Stimulated activated CD4-positive, alpha-beta T cell treated with anti-CD3 and anti-CD28 coated beads, TNF-alpha, amount 100 ng/mL, for 24 hours (primary cell): Measurements from ENCODE around the gene PCDHA11.
"Not testable (repeated sequence)": the region's sequence is repeated elsewhere in the genome, so short reads cannot be mapped to it uniquely, and the experiment has no call there.

Experiments
- DNase-seq, 3 experiments: peaks; one replicate each; pipeline ENCODE4 v3.0.0-alpha.2; 2020; ENCODE audit warnings: low read depth in 3 of 3

The PCDHA11 gene

GRCh38 chr5:140848139-140849102, 20.3 kb upstream of the PCDHA11 start, which contains the start of gene PCDHA9:
Gene PCDHA9, plus strand, starts transcription at chr5:140848382. Its CDS starts 114 bp downstream, at chr5:140848496.
- DNase-seq = not testable (repeated sequence)

- not testable (repeated sequence) for DNase-seq
Measured at GRCh38 chr5:140849831-140850634, 18.7 kb upstream of the PCDHA11 start.

DNA sequence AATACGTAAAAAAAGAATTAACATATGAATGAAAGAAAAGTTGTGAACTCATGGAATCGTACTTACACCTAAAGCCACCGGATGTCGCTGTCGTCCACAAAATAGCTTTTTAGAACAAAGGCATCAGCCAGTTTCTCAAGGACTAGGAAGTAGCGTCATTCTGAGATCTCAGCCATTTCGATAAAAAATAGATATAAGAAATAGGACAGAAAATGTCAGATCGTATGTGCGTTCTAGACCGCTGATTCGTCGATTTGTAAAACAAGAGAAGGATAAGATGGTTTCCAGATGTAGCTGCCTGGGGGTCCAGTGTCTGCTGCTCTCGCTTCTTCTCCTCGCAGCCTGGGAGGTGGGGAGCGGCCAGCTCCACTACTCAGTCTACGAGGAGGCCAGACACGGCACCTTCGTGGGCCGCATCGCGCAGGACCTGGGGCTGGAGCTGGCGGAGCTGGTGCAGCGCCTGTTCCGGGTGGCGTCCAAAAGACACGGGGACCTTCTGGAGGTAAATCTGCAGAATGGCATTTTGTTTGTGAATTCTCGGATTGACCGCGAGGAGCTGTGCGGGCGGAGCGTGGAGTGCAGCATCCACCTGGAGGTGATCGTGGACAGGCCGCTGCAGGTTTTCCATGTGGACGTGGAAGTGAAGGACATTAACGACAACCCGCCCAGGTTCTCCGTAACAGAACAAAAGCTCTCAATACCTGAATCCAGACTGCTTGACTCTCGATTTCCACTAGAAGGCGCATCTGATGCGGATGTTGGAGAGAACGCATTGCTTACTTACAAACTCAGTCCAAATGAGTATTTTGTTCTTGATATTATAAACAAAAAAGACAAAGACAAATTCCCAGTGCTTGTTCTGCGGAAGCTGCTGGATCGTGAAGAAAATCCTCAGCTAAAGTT, 12.7 kb upstream of the PCDHA11 start, which contains the start of gene PCDHA10:
Gene PCDHA10, plus strand, starts transcription at position 126 of the 903 bp plus-strand sequence. Its CDS starts 152 bp downstream, at position 278.
- no peak for DNase-seq

DNA sequence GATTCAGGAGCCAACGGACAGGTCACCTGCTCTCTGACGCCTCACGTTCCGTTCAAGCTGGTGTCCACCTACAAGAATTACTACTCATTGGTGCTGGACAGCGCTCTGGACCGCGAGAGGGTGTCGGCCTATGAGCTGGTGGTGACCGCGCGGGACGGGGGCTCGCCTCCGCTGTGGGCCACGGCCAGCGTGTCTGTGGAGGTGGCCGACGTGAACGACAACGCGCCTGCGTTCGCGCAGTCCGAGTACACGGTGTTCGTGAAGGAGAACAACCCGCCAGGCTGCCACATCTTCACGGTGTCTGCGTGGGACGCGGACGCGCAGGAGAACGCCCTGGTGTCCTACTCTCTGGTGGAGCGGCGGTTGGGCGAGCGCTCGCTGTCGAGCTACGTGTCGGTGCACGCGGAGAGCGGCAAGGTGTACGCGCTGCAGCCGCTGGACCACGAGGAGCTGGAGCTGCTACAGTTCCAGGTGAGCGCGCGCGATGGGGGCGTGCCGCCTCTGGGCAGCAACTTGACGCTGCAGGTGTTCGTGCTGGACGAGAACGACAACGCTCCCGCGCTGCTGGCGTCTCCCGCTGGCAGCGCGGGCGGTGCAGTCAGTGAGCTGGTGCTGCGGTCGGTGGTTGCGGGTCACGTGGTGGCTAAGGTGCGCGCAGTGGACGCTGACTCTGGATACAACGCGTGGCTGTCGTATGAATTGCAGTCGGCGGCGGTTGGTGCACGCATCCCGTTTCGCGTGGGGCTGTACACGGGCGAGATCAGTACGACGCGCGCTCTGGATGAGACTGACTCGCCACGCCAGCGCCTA, 11.4 kb upstream of the PCDHA11 start:
- DNase-seq = no peak

DNA sequence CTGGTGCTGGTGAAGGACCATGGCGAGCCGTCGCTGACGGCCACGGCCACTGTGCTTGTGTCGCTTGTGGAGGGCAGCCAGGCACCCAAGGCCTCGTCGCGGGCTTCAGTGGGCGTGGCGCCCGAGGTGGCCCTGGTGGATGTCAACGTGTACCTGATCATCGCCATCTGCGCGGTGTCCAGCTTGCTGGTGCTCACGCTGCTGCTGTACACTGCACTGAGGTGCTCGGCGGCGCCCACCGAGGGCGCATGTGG, 10.8 kb upstream of the PCDHA11 start:
- DNase-seq = no peak

- no peak for DNase-seq
Measured at GRCh38 chr5:140862441-140863295, 6.1 kb upstream of the PCDHA11 start.

GRCh38 chr5:140869555-140869886, 764 bp downstream of the PCDHA11 start:
- DNase-seq = no peak

DNA sequence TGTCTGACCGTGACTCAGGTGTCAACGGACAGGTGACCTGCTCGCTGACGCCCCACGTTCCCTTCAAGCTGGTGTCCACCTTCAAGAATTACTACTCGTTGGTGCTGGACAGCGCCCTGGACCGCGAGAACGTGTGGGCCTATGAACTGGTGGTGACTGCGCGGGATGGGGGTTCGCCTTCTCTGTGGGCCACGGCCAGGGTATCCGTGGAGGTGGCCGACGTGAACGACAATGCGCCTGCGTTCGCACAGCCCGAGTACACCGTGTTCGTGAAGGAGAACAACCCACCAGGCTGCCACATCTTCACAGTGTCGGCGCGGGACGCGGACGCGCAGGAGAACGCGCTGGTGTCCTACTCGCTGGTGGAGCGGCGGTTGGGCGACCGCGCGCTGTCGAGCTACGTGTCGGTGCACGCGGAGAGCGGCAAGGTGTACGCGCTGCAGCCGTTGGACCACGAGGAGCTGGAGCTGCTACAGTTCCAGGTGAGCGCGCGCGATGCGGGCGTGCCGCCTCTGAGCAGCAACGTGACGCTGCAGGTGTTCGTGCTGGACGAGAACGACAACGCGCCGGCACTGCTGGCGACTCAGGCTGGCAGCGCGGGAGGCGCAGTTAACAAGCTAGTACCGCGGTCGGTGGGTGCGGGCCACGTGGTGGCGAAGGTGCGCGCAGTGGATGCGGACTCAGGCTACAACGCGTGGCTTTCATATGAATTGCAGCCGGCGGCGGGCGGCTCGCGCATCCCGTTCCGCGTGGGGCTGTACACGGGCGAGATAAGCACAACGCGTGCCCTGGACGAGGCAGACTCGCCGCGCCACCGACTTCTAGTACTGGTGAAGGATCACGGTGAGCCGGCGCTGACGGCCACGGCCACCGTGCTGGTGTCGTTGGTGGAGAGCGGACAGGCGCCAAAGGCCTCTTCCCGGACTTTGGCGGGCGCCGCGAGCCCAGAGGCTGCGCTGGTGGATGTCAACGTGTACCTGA, 1.8 kb downstream of the PCDHA11 start:
- no peak for DNase-seq

GRCh38 chr5:140875085-140876065, 6.6 kb downstream of the PCDHA11 start, which contains the start of gene PCDHA12:
Gene PCDHA12, plus strand, starts transcription at chr5:140875308. Its CDS starts 165 bp downstream, at chr5:140875473.
- DNase-seq = no peak

GRCh38 chr5:140876541-140877261, 7.9 kb downstream of the PCDHA11 start:
- not testable (repeated sequence) for DNase-seq

DNA sequence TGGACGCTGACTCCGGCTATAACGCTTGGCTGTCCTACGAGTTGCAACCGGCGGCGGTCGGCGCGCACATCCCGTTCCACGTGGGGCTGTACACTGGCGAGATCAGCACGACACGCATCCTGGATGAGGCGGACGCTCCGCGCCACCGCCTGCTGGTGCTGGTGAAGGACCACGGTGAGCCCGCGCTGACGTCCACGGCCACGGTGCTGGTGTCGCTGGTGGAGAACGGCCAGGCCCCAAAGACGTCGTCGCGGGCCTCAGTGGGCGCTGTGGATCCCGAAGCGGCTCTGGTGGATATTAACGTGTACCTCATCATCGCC, 8.5 kb downstream of the PCDHA11 start:
- DNase-seq = no peak

- no peak for DNase-seq
Measured at GRCh38 chr5:140881889-140882590, 13.3 kb downstream of the PCDHA11 start, which contains the start of gene PCDHA13. Gene PCDHA13, plus strand, starts transcription at chr5:140882124. Its CDS starts 145 bp downstream, at chr5:140882269.

- no peak for DNase-seq
Measured at GRCh38 chr5:140882591-140882899, 13.8 kb downstream of the PCDHA11 start.

DNA sequence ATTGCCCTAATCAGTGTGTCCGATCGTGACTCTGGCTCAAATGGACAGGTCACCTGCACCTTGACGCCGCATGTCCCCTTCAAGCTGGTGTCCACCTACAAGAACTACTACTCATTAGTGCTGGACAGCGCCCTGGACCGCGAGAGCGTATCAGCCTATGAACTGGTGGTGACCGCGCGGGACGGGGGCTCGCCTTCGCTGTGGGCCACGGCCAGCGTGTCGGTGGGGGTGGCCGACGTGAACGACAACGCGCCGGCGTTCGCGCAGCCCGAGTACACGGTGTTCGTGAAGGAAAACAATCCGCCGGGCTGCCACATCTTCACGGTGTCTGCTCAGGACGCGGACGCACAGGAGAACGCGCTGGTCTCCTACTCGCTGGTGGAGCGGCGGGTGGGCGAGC, 14.6 kb downstream of the PCDHA11 start:
- no peak for DNase-seq

- DNase-seq = no peak
Measured at GRCh38 chr5:140883927-140884697, 15.4 kb downstream of the PCDHA11 start.
